Measurements from ENCODE around the gene CTDSPL. TPM values are rescaled to one million over a fixed set of nuclear protein-coding genes. Genes with fewer than 3 reads are reported as not detected.

CTDSPL gene
- total RNA-seq, 1 donor from 2014 or later = 41.5 TPM

DNA sequence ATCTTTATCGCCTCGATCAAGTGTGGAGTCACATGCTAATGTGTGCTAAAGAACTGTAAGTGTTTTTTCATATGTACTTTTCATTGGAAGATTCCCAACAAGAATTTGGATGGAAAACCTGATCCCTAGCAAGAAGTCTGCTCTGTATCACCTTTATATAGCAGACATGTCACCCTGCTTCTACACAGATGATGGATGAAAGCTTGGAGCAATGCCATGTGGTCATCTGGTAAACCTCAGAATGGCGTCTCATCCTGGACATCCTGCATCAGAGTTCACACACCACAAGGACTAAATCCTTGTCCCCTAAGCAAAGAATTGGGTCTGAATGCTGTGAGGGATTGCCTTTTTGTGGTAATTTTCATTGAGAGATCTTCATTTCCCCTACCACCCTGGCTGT lies 42.1 kb upstream of the CTDSPL start:
- Mint-ChIP-seq H3K4me3 (ENCODE audit: unreplicated experiment) (no peak overlapping the region), H3K4me1 (ENCODE audit: low read depth) (peaks cover 4% of the 10 kb centered on the region), H3K27ac (ENCODE audit: unreplicated experiment) (no peak overlapping the region), H3K36me3 (ENCODE audit: low read depth) (peaks cover 4% of the 10 kb centered on the region), H3K9me3 (ENCODE audit: low read depth) (no peaks in the 10 kb centered on the region), H3K27me3 (ENCODE audit: low read depth) (no peaks in the 10 kb centered on the region)
- no peak for DNase-seq (ENCODE audit: low spot score)
- no peak for TF ChIP-seq CTCF (IDR thresholded peaks at IDR 0.05)

GRCh38 chr3:37820286-37820685 lies 41.4 kb upstream of the CTDSPL start:
- DNase-seq (ENCODE audit: low spot score) = no peak
- Mint-ChIP-seq H3K27ac (ENCODE audit: unreplicated experiment) (no peak overlapping the region), H3K4me3 (ENCODE audit: unreplicated experiment) (no peak overlapping the region), H3K9me3 (ENCODE audit: low read depth) (no peaks in the 10 kb centered on the region), H3K27me3 (ENCODE audit: low read depth) (no peaks in the 10 kb centered on the region), H3K36me3 (ENCODE audit: low read depth) (peaks cover 4% of the 10 kb centered on the region), H3K4me1 (ENCODE audit: low read depth) (peaks cover 4% of the 10 kb centered on the region)
- TF ChIP-seq CTCF (IDR thresholded peaks at IDR 0.05) = no peak

DNA sequence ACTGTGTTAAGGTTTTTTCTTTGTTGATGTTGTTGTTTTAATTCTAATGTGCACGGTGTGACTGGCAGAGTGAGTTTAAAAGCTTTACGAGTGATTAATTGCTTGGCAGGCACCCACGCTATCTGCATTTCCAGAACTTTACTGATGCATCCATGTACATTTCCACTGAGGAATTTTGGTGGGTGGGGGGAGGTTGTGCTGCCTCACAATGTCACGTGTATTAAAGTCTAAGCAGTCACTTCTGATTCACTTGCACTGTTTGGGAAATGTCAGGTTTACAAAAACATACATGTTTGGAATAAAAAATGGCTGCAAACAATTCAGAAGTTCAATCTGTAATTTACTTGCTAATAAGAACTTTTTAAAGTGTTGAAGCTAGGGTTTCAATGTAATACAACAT lies 38.5 kb upstream of the CTDSPL start:
- Mint-ChIP-seq H3K27ac (ENCODE audit: unreplicated experiment) (no peak overlapping the region), H3K4me1 (ENCODE audit: low read depth) (no peaks in the 10 kb centered on the region), H3K27me3 (ENCODE audit: low read depth) (no peaks in the 10 kb centered on the region), H3K36me3 (ENCODE audit: low read depth) (peaks cover 7% of the 10 kb centered on the region), H3K9me3 (ENCODE audit: low read depth) (no peaks in the 10 kb centered on the region), H3K4me3 (ENCODE audit: unreplicated experiment) (no peak overlapping the region)
- no peak for TF ChIP-seq CTCF (IDR thresholded peaks at IDR 0.05)
- no peak for DNase-seq (ENCODE audit: low spot score)

DNA sequence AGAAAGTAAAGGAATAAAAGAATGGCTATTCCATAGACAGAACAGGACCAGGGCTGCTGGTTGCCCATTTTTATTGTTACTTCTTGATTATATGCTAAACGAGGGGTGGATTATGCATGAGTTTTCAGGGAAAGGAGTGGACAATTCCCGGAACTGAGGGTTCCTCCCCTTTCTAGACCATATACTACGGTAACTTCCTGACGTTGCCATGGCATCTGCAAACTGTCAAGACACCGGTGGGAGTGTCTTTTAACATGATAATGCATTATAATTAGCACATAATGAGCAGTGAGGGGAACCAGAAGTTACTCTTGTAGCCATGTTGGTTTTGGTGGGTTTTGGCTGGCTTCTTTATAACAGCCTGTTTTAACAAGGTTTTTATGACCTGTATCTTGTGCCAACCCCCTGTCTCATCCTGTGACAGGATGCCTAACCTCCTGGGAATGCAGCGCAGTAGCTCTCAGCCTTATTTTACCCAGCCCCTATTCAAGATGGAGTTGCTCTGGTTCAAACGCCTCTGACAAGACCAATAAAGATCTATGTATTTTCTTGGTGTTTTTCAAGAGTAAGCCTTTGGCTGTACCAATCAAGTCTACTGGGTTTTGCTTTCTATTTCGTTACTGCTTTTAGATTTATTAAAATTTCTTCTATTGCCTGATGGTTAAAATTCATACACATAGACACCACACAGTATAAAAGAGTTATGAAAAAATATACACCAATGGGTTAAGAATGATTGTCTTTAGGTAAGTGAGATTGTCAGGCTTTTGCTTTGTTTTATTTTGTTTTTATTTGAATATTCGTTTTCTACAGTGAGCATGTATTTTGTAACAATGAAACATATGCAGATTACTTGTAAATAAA lies 37.4 kb upstream of the CTDSPL start:
- Mint-ChIP-seq H3K4me1 (ENCODE audit: low read depth) (no peaks in the 10 kb centered on the region), H3K9me3 (ENCODE audit: low read depth) (peaks cover 2% of the 10 kb centered on the region), H3K27ac (ENCODE audit: unreplicated experiment) (no peak overlapping the region), H3K27me3 (ENCODE audit: low read depth) (no peaks in the 10 kb centered on the region), H3K4me3 (ENCODE audit: unreplicated experiment) (no peak overlapping the region), H3K36me3 (ENCODE audit: low read depth) (peaks cover 14% of the 10 kb centered on the region)
- no peak for DNase-seq (ENCODE audit: low spot score)
- no peak for TF ChIP-seq CTCF (IDR thresholded peaks at IDR 0.05)

GRCh38 chr3:37824954-37825328 lies 36.7 kb upstream of the CTDSPL start:
- Mint-ChIP-seq H3K36me3 (ENCODE audit: low read depth) (peaks cover 14% of the 10 kb centered on the region), H3K9me3 (ENCODE audit: low read depth) (peaks cover 2% of the 10 kb centered on the region), H3K27ac (ENCODE audit: unreplicated experiment) (no peak overlapping the region), H3K4me1 (ENCODE audit: low read depth) (no peaks in the 10 kb centered on the region), H3K27me3 (ENCODE audit: low read depth) (no peaks in the 10 kb centered on the region), H3K4me3 (ENCODE audit: unreplicated experiment) (no peak overlapping the region)
- no peak for DNase-seq (ENCODE audit: low spot score)
- no peak for TF ChIP-seq CTCF (IDR thresholded peaks at IDR 0.05)

Data from chondrocyte (in vitro differentiated cells).